Panc1 (cell line): ENCODE measurements around the gene CYP24A1.

Experiments
- POLR2AphosphoS5 ChIP-seq: IDR thresholded peaks from 2 replicates; pipeline ENCODE4 v1.6.1; 2012; ENCODE audit warnings: mild to moderate bottlenecking, low read depth, low read length, moderate library complexity
- SIN3A ChIP-seq: IDR thresholded peaks from 2 replicates; pipeline ENCODE4 v1.6.1; 2012; ENCODE audit warnings: low read depth, mild to moderate bottlenecking, low read length, moderate library complexity, borderline replicate concordance; ENCODE audit not compliant: insufficient read depth
- TF ChIP-seq, protein P1 (sequence below): fragments of 450-650 bp; IDR thresholded peaks from 2 replicates; pipeline ENCODE4 v1.5.1; 2017; ENCODE audit warnings: mild to moderate bottlenecking

DNA sequence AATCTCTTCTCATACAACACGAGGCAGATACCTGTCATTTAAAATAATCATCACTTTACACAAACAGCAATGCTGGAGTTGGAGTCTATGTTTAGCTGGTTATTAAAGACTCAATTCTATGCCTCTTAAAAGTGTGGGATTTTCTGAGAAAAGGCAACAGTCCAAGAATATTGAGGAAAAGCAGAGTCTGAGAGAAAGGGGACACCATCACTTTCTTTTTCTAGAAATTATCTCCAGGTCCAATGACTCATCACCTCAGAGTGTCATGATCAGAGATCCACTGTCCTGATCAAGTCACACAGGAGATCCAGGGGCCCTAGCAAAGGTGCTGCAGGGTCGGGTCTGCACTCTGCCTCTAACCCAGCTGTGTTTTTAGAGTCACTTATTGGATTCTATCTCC is 8.0 kb downstream of the CYP24A1 start:
- TF ChIP-seq, protein P1, sequence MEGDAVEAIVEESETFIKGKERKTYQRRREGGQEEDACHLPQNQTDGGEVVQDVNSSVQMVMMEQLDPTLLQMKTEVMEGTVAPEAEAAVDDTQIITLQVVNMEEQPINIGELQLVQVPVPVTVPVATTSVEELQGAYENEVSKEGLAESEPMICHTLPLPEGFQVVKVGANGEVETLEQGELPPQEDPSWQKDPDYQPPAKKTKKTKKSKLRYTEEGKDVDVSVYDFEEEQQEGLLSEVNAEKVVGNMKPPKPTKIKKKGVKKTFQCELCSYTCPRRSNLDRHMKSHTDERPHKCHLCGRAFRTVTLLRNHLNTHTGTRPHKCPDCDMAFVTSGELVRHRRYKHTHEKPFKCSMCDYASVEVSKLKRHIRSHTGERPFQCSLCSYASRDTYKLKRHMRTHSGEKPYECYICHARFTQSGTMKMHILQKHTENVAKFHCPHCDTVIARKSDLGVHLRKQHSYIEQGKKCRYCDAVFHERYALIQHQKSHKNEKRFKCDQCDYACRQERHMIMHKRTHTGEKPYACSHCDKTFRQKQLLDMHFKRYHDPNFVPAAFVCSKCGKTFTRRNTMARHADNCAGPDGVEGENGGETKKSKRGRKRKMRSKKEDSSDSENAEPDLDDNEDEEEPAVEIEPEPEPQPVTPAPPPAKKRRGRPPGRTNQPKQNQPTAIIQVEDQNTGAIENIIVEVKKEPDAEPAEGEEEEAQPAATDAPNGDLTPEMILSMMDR = no peak
- TF ChIP-seq POLR2AphosphoS5 (no peak), SIN3A (no peak)
